GM12891 (cell line): ENCODE measurements around the gene IL31.
A peak's percentile ranks its signal among the peaks of the same experiment; 100 is the strongest.

Experiments used
- PAX5 ChIP-seq: IDR thresholded peaks from 2 replicates; pipeline ENCODE4 v1.6.1; 2011; ENCODE audit warnings: low read length, moderate library complexity, mild to moderate bottlenecking; ENCODE audit not compliant: insufficient read depth, severe bottlenecking
- POLR2A ChIP-seq: IDR thresholded peaks from 2 replicates; pipeline ENCODE4 v1.6.1; 2011; ENCODE audit warnings: low read depth, low read length, control low read depth
- TAF1 ChIP-seq: IDR thresholded peaks from 2 replicates; pipeline ENCODE4 v1.6.1; 2011; ENCODE audit warnings: low read depth, low read length, control low read depth

GRCh38 chr12:122203301-122204166, 29.5 kb upstream of the IL31 start, which contains the start of gene B3GNT4:
- TF ChIP-seq PAX5 (peak; percentile 75), TAF1 (no peak), POLR2A (no peak)
